ENCODE measurements around the gene RNF5. TPM values are rescaled to one million over a fixed set of nuclear protein-coding genes. Genes with fewer than 3 reads are reported as not detected.

RNF5 gene, protein sequence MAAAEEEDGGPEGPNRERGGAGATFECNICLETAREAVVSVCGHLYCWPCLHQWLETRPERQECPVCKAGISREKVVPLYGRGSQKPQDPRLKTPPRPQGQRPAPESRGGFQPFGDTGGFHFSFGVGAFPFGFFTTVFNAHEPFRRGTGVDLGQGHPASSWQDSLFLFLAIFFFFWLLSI
- total RNA-seq (2022; extraction: Qiagen RNA extraction; ENCODE audit: low read depth) = 32.5 to 48.7 TPM (median 45.6 TPM) in 5 replicates

DNA sequence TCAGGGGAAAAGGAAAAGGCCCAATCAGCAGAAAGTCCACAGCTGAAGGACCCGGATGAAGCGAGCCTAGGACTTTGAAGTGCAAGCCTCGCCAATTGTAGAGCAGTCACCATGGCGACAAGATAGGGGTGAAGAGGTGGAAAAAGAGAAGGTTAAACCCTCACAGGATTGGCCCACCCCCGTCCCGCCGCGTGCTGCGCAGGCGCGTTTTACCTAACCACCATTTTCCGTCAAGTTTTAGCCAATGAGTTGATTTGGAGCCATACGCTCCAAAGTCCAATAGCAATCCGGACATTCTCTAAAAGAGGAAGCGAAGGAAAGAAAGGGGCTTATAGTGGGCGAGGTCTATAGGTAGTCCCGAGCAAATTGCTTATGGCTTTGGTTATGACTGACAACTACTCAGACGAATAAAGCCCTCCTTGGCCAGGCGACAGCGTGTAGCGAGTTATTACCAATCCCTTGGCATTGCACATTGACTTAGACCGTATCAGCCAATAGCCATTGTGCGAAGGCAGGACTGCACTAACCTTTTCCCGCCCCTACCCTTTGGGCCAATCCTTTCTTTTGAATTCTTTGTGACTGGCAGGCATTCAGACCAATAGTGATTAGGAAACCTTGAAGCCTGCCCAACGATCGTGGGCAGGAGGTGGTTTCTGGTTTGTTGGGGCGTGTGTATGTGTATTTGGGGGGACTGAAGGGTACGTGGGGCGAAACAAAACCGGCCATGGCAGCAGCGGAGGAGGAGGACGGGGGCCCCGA, at the start of gene RNF5:
Gene RNF5, plus strand, starts transcription at position 618 of the 759 bp plus-strand sequence. Its CDS starts 107 bp downstream, at position 725.

DNA sequence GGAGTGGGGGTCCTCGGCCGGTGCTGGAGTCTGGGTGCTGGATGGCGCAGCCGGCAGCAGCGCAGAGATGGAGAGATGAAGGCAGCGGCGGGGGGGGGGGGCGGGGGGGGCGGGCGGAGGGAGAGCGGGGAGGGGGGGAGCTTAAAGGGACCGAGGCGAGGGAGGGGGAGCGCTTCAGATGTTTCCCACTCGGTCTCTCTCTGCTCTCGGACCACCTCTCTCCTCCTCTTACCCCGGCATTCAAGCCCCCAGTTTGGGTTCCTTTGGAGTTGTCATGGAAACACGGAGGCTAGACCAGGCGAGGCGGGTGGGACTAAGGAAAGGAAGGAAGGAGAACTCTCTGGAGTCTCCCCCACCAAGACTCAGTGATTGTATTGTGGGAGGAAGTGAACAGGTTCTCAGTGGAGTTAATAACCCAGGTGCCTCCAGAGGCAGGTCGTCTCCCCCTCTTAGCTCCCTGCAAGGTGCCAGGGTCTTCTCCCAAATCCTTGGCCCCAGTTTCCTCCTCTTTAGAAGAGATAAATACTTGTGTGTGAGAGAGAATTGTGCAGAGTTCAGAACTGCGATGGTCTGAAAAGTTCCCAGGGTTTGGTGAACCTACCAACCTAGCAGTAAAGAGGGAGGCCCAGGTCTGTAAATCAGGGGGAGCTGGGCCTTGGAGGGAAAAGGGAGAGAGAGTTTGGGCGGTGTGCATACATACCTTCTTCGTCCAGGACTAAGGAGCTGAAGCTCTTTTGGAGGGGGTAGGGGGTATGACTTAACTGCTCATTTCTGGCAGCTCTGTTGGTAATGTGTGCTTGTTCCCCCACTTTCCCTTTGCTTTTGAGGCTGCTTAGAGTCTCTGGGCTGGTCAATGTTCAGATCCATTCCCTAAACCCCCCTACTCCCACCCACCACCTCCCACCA, 26.1 kb upstream of the RNF5 start, which contains the start of gene PRRT1:
Gene PRRT1, minus strand, starts transcription at position 77 of the 906 bp plus-strand sequence. CDS start 112 bp downstream, outside the sequence.

DNA sequence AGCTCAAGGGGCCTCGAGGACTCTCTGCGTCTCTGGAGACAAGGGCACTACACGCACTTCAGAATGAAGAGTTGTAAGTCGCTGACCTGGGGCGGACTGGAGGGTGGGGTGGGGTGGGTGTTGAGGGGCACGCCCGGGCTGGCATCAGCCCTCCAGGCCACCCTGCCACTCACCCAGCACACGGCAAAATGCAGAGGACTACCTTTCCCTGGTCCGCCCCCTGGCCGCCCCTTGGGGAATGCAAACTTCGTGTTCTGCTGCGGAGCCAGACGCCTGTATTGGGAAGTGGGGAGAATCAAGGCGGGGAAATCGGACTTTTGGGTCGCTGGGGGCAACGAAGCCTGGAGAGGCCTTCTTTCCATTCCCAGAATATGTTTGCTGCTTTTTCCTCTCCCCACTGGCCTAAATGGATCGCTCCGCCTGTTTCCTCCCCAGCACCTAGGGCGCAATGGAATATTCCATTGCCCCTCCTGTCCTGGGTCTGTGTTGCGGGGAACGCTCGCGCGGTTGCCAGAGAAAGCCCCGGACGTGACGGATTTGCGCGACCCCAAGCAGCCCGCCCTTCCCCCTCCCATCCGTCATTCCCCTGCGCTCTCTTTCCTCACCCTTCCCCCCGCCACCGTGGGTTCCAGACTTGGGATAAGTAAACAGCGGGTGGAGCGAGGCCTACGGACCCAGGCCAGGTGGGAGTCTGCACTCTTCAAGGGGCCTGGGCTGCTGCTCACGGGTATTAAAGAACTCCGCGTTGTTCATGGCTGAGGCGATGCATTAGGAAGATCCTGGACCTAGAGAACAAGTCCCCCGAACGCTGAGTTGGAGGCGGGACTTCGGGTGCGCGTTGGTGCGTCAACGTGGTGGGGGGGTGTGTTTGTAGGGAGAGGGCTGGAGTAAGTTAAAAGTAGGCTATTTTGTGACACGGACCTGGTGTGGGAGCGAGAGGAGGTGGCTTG, 24.4 kb upstream of the RNF5 start, which contains the start of gene PPT2:
Gene PPT2, plus strand, starts transcription at position 578 of the 950 bp plus-strand sequence. CDS start 454 bp downstream, outside the sequence.

DNA sequence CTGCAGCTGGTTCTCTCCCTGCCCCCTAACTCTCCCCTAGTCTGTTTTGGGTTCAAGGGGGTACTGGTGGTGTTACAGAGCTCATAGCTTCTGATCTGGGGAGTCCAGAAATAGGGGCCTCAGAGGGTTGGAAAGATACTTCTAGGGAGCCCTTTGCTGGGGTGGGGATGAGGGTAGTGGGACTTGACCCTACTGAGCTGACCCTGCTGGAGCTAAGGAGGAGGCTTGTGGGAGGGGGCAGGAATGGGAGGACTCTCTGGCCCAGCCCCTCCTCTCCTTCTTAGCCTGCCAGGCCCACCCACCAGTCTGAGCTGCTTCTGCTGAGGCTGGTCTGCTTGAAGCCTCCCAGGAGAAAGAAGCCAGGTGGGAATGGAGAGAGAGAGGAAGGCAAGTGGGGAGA, 13.9 kb upstream of the RNF5 start, which contains the start of gene EGFL8:
Gene EGFL8, plus strand, starts transcription at position 301 of the 400 bp plus-strand sequence. CDS start 1,571 bp downstream, outside the sequence.

DNA sequence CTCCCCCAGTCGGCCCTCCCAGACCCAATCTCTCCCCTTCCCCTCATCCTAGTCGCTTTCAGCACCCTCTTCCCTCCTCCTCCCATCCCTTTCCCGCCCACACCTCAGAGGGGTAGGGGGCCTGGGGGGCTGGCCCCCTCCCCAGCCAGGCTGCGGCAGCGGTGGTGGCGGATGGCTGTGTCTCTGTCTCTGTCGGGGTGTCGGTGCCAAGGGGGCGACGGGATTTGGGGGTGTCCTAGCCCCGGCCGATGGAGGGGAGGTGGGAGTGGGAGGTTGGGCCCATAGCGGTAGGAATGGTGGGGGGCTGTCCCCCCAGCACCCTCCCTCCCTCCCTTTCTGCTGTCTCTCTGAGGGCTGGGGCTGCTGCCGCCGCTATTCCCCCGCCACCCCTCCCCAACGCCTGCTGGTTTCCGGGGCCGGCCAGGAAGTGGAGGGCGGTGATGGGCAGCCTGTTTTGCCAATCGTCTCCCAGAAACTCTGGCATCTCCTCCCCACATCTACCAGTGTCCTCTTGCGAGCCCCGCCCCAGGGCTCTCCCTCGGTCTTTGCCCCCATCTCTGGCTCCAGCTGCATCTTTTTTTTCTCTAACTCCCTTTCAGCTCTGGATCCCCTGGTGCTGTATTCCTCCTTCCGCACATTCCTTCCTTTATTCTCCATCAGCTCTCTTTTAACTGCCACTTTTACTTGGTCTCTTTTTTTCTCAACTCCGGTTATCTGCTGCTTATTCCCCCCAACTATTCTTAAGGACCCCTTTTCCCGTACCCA, 2.3 kb upstream of the RNF5 start, which contains the start of gene AGPAT1:
Gene AGPAT1, minus strand, starts transcription at position 374 of the 765 bp plus-strand sequence. CDS start 4,588 bp downstream, outside the sequence.

DNA sequence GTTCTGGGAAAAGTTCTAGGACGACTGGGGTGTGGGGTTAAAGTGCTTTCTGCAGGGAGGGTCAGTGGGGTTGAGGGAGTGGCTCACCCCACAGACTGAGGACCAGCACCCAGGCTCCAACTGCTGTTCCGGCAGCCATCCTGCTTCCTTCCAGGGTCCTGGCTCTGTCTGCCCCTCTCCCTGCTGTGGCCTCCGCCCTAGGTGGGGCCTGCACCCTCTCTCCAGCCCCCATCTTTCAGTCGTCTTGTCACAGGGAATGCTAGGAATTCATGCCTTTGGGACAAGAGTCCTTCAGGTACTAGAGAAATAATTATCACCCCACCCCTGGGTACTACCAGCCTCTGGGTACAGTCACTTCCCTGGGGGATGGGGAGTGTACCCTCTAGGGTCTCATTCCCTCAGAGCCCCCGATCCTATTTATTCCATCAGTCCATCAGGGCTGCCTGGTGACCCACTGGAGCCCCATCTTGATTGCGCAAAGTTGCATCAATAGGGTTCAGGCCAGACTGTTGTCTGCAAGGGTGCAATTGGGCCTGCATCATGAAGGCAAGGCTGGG, 6.0 kb downstream of the RNF5 start, which contains the start of gene AGER:
Gene AGER, minus strand, starts transcription at position 170 of the 557 bp plus-strand sequence. Its CDS starts 31 bp downstream, at position 139.

DNA sequence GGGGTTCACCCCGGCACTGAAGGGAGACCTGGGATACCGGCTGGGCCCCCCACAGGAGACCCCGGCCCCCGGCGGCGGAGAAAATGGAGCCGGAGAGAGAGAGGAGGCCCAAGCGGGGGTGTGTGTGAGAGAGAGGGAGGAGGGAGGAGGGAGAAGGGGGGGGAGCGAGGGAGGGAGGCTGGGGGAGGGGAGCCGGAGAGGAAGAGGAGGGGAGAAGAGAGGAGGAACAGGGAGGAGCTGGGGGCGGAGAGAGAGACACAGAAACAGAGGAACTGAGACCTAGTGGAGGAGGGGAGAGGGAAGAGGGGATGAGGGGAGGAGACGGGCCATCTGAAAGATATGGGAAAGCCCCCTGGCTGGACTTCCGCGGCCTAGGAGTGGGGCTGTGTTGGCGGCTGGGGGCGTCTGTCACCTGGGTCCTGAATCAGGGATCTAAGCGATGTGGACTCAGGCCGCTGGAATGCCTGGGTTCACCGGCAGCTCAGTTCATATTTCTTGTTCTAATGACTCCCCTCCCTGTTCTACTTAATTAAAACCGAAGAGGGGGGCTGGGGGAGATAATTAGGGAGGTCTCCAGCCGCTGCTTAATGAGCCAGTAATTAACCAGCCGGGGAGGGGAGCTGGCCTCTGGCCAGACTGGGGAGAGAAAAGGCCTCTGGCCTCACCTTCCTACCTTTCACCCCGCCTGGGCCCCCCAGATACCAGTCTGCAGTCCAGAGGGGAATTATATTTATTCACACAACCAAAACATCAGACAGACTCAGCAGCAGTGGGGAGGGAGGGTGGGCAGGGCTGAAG, 12.0 kb downstream of the RNF5 start, which contains the start of gene PBX2:
Gene PBX2, minus strand, starts transcription at position 149 of the 798 bp plus-strand sequence. CDS start 287 bp downstream, outside the sequence.

DNA sequence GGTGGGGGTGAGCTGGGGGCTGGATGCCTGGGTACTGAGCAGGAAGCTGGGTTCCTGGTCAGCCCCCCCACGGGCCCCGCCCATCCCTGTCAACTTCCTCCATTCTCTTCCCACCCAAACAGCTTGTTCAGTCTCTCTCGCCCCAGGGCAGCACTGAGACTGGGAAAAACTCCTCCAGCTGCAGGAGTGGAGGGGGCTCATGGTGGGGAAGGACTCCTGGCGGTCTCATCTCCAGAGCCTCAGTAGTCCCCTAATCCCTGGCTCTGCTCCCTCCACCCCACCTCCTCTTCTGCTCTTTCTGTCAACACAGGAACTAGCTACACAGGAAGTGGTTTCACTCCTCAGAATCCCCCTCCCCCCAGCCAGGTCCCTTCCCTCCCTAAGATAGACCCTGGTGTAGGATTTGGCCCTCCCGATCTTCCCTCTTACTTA, 14.4 kb downstream of the RNF5 start, which contains the start of gene GPSM3:
Gene GPSM3, minus strand, starts transcription at position 36 of the 432 bp plus-strand sequence. CDS start 130 bp downstream, outside the sequence.

DNA sequence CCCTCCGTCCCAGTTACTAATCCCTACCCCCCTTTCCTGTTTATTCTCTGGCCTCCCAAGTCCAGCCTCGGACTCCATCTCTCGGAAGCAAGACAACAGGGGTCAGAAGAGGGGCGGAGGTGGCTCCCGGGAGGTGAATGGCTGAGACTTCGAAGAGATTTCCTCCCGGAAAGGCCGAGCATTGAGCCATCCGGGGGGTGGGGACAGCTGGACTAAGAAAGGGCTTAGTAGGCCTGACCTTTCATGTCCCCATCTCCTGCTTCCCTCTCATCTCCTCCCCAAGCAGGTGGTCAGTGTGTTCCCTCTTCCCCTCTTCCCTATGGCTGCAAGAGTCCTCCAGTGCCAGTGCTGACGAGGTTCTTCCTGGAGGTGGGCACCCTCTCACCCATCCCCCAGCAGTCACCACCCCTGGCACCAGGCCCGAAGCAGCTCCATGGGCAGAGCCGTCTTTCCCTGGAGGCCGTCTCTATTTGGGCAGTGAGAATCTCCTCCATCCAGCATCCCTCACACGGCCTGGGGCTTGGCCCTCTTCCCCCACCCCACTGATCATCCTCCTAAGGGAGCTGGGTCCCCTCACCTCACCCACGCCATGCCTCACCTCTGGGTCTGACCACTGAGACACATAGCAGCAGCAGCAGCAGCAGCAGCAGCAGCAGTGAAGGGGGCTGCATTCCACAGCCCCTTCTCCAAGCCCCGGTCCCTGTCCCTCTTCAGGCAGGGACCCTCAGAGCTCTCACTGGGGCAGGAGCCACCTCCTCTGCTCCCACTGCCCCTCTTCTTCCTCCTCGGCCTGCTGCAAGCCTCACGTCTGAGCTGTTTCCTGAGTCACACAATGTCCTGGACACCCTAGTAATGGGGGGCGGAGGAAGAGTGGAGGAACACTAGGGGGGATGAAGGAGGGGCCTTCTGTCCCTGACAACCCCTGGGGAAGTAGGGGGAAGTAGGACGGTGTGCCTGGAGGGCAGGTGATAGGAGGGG, 45.3 kb downstream of the RNF5 start, which contains the start of gene NOTCH4:
Gene NOTCH4, minus strand, starts transcription at position 810 of the 978 bp plus-strand sequence. Its CDS starts 139 bp downstream, at position 671.

Other genes starting within 250 kb of the RNF5 start
- gene CFB, start 232.3 kb upstream of the RNF5 start, total RNA-seq (2022; extraction: Qiagen RNA extraction; ENCODE audit: low read depth) = 1.6 to 3.2 TPM (median 2.0 TPM) in 5 replicates
- 75.5 to 91.9 TPM (median 81.9 TPM) in 5 replicates for gene NELFE, start 219.4 kb upstream of the RNF5 start, total RNA-seq (2022; extraction: Qiagen RNA extraction; ENCODE audit: low read depth)
- 15.8 to 30.9 TPM (median 25.7 TPM) in 5 replicates for gene SKIC2, start 219.2 kb upstream of the RNF5 start, total RNA-seq (2022; extraction: Qiagen RNA extraction; ENCODE audit: low read depth)
- 10.6 to 14.3 TPM (median 12.1 TPM) in 5 replicates for gene DXO, start 206.3 kb upstream of the RNF5 start, total RNA-seq (2022; extraction: Qiagen RNA extraction; ENCODE audit: low read depth)
- gene C4A, start 196.3 kb upstream of the RNF5 start, total RNA-seq (2022; extraction: Qiagen RNA extraction; ENCODE audit: low read depth) = 0.94 to 1.5 TPM (median 1.5 TPM) in 5 replicates
- gene C4B, start 163.6 kb upstream of the RNF5 start, total RNA-seq (2022; extraction: Qiagen RNA extraction; ENCODE audit: low read depth) = 0.69 to 1.5 TPM (median 1.3 TPM) in 5 replicates
- not detected in 5 replicates for gene CYP21A2, start 140.0 kb upstream of the RNF5 start, total RNA-seq (2022; extraction: Qiagen RNA extraction; ENCODE audit: low read depth)
- gene TNXB, start 69.1 kb upstream of the RNF5 start, total RNA-seq (2022; extraction: Qiagen RNA extraction; ENCODE audit: low read depth) = 0.14 to 0.86 TPM (median 0.57 TPM) in 5 replicates
- gene ATF6B, start 50.2 kb upstream of the RNF5 start, total RNA-seq (2022; extraction: Qiagen RNA extraction; ENCODE audit: low read depth) = 21.0 to 37.0 TPM (median 35.3 TPM) in 5 replicates
- 6.0 to 8.2 TPM (median 6.7 TPM) in 5 replicates for gene FKBPL, start 48.1 kb upstream of the RNF5 start, total RNA-seq (2022; extraction: Qiagen RNA extraction; ENCODE audit: low read depth)
- gene PRRT1, start 26.5 kb upstream of the RNF5 start, total RNA-seq (2022; extraction: Qiagen RNA extraction; ENCODE audit: low read depth) = 0.47 to 0.95 TPM (median 0.68 TPM) in 5 replicates
- 6.1 to 9.5 TPM (median 8.4 TPM) in 5 replicates for gene PPT2, start 24.3 kb upstream of the RNF5 start, total RNA-seq (2022; extraction: Qiagen RNA extraction; ENCODE audit: low read depth)
- gene EGFL8, start 13.8 kb upstream of the RNF5 start, total RNA-seq (2022; extraction: Qiagen RNA extraction; ENCODE audit: low read depth) = 1.3 to 1.9 TPM (median 1.7 TPM) in 5 replicates
- gene AGPAT1, start 2.3 kb upstream of the RNF5 start, total RNA-seq (2022; extraction: Qiagen RNA extraction; ENCODE audit: low read depth) = 29.1 to 41.4 TPM (median 40.8 TPM) in 5 replicates
- 1.5 to 3.1 TPM (median 2.6 TPM) in 5 replicates for gene AGER, start 5.8 kb downstream of the RNF5 start, total RNA-seq (2022; extraction: Qiagen RNA extraction; ENCODE audit: low read depth)
- gene PBX2, start 11.8 kb downstream of the RNF5 start, total RNA-seq (2022; extraction: Qiagen RNA extraction; ENCODE audit: low read depth) = 13.2 to 19.5 TPM (median 17.7 TPM) in 5 replicates
- 0.16 to 0.88 TPM (median 0.40 TPM) in 5 replicates for gene GPSM3, start 14.2 kb downstream of the RNF5 start, total RNA-seq (2022; extraction: Qiagen RNA extraction; ENCODE audit: low read depth)
- 0.42 to 0.88 TPM (median 0.63 TPM) in 5 replicates for gene NOTCH4, start 45.7 kb downstream of the RNF5 start, total RNA-seq (2022; extraction: Qiagen RNA extraction; ENCODE audit: low read depth)
- gene TSBP1, start 193.5 kb downstream of the RNF5 start, total RNA-seq (2022; extraction: Qiagen RNA extraction; ENCODE audit: low read depth) = not detected in 5 replicates
- gene BTNL2, start 228.8 kb downstream of the RNF5 start, total RNA-seq (2022; extraction: Qiagen RNA extraction; ENCODE audit: low read depth) = not detected in 5 replicates

Data from A549 treated with ZK216348 at 1 μM for 4 hours (cell line).